IPS DF 4.7 (cell line): ENCODE data around the gene P3H1.

Experiments
- DNase-seq: peaks from one replicate; pipeline ENCODE4 v3.0.0-alpha.2; 2013; ENCODE audit warnings: low spot score; ENCODE audit errors: extremely low read depth

P3H1 gene

DNA sequence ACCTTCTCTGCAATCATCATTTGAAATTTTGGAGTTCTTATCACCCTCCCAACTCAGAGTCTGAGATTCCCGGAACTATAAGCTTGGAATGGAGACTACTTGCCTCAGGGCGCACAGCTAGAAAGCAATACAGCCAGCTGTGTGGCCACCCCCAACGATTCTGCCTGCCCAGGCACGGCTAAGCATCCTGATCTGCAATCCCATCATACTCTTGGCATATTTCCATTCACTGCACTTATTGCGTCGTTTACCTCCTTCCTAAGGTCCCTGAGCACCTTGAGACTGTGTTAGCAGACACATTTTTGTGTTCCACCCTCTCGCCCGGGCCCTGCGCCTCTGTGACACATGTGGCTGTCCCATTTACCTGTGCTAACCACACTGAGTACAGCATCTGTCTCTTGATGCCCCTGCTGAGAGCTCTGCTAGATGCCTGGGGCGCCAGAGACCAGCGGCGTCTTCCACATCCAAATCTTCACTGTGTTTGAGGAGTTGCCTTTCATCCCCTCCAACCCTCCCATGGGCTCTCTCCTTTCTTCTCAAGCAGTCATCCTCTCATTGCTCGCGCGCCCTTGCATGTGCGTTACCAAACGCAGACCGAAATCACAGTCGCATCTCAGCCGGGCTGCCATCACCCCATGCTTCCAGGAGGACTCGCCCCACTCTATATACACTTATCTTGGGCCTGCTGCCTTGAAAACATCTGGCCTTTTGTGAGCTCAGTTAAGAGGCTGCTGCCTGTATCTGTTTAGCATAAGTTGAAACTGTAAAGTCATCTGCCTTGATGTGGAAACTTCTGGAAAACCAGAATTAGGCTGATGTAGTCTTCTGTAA, 23.3 kb downstream of the P3H1 start:
- DNase-seq, result no peak

DNA sequence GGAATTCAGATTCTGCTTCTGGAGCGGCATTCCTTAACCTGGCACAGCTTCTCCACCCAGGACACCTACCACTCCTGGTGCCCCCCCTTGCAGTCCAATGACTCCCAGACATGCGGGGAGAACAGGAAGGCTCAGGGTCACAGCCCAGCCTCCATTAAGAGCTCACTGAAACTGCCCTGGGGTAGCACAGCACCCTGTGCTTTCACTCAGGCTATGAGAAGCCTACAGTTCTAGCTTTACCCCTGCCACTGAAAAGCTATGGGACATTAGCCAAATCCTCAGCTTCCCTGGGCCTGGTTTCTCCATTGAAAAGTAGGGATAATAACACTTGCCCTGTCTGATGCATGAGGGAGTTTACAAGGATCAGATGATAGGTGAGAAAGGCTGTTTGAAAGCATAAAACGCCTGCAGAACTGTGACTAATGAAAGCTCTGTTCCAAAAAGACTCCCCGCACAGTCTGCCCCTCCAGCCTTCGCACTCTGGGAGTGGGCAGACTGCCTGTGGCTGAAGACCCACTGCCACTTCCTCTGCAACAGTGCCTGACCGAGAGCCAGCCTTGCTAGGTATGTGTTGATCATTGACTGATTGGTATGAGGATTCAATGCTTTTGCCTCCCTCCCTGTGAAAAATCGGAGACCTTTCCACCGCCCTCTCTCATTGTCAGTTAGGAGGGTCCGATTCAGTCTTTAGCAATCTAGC, 24.1 kb downstream of the P3H1 start:
- no peak for DNase-seq

DNA sequence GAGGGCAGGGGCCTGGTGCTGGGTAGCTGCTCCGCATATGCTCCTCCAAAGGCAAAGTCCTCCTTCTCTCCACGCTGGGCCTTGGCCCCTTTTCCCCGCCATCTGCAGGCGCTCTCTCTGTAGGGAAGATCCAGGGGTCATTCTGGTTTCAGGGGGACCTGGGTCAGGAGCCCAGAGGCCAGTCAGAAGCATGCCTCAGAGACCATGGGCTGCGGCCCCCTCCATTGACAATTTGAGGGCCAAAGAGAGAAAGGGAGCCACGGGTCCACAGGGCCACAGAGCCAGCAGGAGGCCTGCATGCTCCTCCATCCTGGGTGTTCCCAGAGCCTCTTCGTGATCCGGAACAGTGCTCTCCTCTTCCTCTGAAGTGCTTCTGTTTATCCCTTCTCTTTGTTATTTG, 24.7 kb downstream of the P3H1 start:
- no peak for DNase-seq

DNA sequence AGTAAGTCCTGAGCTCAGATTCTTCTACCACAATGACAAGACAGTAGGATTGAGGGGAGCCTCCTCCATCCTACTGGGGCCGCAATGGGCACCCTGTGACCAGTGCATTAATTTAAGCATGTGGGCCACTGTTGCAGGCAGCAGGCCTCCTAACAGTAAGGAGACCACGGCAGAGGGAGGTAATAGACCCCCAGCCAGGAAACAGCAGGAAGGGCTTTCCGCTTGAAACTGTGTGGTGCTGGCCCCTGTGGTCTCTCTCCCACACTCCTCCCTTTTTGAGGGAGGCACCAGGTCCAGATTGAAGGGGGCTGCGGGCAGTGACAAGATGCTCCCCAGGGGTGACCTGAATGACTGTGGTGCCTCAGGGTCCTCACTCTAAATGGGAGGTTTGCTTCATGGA, 25.1 kb downstream of the P3H1 start:
- DNase-seq, result no peak

DNA sequence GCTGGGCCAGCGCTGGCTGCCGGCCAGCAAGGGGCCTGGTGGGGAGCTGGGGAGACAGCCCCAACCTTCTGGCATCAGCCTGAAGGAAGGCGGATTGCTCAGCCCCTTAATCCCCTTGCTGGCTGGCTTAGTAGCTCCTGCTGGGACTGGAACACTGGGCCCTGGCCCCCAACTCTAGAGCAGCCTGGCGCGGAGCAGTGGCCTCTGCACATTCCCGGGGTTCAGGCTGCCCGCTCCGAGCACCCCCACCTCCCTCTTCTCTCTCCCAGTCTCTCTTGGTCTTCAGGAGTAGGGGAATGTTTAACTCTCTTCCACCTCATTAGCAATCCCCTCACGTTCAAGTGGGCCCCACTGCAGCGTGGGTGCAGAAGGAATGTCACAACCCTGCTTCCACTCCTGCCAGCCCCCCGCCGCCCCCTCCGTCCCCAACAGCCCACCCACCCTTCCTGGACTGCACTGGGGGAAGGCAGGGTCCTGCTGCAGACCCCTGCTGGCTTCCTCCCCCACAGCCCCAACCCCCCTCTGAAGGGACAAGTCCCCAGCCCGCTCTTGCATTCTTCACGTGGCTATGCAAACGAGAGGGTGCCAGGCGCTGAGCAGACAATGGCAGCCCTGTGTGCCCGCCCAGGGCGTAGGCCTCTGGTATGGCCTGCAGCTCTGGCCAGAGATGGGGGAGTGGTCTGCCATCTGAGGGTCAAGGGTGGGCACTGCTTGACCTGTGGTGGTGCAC, 25.8 kb downstream of the P3H1 start:
- no peak for DNase-seq

DNA sequence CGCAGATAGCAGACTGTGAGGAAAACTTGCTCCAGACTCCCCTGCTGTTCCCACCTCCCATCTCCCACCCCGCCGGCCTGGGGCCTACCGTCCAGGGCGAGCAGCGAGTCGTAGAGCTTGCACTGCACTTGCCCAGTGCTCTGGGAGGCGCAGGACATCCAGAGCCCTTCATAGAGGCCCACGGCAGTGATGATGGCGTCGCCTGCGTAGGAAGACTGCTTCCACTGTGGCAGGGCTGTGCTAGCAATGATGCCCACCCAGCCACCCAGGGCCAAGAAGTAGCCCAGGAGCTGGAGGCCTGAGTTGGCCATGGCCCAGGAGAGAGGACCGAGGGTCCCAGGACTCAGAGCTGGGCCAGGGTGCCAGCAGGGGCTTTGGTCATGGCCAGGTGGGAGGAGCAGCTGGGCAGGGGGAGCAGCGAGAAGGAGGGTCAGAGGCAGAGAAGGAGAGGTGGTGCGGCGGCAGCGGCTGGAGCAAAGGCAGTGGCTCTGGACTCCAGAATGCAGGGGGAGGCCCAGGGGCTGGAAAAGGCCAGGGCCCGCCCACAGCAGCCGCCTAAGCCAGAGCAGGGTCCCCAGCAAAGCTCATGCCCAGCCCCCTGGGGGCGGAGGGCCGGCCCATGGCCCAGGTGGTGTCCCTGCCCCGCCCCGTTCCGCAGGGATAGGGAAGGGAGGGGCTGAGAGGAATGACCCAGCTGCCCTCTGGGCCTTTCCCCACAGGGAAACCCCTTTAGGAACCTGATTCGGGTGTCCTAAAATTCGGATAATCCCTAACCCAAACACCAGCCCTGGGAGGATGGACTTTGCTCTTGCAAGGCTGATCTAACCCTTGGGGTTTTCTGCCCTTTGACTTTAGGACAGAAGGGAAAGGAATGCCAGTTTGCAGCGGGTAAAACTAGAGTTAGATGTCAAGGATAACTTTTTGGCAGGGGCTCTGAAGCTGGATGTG, 26.8 kb downstream of the P3H1 start, which contains the start of gene CLDN19:
Gene CLDN19 (minus strand): TSS at position 484 of the 948 bp plus-strand sequence. CDS start 173 bp downstream, at position 311.
- DNase-seq, result peak; percentile 66

DNA sequence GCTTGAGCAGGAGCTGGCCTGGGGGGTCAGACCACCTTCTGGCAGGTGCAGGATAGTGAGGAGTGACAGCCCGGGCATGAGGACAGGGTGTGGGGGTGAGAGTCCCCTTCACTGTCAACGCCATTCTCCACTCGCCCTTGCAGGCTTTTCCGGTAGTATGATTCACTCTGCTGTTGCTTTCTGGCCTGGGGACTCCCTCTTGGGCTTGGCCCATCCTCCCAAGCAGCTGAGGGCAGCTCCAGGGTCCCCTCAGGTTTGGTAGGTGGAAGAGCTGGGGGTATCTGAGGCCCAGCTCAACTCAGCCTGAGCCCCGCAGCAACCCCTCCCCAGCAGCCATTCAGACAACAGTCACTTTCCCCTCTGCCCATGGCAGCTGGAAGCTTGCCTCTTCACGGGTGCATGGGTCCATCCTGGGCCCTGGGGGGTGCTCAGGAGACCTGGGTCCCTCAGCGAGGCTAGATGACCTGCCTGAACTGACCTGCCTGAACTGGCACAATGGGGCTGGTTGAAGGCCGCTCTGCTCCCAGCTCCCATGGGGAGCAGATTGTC, 28.1 kb downstream of the P3H1 start:
- DNase-seq, result no peak

DNA sequence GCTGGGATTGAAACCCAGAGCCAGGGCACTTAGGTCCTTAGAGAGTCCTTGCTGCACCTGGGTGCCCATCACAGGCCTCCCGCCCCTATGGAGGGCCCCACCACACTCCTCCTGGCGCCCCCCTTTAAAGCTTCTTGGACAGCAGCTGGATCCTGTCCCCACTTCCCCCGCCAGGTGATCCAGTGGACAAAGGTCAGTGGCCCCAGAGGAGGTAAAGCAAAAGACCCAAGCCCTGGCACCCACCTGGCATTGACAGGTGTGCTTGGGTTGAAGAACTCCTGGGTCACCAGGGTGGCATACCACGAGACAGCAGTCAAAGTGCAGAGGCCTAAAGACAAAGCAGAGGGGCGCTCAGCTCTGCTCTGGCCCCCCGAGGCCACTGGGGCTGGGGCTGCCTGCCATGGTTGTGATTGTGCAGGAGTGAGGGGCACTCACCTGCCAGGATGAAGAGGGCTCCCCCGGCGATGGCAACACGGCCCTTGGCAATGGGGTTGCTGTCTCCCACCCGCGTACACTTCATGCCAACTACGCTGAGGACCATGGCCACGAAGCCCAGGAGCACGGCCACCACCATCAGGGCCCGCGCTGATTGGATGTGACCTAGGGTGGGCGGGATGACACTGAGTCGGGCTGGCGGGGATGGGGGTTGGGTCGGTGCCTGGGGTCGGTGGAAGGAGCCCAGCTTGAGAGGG, 28.7 kb downstream of the P3H1 start:
- DNase-seq, result no peak

DNA sequence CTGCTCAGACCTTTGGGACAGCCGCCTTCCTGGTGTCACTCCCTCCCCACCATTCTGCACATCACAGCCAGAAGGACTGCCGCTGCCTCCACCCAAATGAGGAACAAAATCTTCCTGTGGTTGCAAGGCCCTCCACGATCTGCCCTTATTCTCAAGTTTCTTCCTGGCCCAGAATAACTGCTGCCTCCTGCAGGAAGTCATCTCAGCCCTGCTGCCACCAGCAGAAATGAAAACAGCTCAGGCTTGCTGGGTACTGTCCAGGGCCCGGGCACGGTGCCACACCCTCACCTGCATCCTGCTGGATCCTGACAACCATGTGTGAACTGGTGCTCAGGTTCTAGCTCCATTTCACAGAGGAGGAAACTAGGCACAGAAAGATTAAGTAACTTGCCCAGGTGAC, 29.6 kb downstream of the P3H1 start:
- no peak for DNase-seq

DNA sequence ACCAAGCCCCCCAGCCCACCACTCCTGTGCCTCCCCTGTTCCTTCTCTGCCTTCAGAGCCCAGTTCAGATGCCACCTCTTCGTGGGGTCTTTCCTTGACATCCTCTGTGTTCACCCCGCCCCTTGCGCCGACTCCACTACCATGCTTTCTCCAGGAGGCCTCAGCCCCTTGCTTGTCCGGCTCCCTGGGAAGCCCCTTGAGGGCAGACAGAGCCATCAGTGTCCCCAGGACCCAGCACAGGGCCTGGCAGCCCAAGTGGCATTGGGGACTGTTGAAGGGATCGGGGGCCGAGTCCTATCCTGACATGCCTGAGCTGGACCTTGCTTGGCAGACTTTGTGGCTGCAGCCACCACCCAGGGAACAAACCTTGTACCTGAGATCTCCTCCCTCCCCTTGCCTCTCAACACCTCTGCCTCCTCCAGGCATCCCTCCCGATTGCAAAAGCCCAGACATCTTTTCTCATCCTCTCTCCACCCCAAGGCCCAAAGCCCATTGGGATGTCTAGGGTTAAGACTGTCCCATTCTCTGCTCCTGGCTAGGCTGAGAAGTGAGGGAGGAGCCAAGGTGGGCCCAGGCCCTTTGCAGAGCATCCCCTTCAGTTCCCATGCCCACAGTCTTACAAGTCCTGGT, 30.1 kb downstream of the P3H1 start:
- DNase-seq, result no peak

DNA sequence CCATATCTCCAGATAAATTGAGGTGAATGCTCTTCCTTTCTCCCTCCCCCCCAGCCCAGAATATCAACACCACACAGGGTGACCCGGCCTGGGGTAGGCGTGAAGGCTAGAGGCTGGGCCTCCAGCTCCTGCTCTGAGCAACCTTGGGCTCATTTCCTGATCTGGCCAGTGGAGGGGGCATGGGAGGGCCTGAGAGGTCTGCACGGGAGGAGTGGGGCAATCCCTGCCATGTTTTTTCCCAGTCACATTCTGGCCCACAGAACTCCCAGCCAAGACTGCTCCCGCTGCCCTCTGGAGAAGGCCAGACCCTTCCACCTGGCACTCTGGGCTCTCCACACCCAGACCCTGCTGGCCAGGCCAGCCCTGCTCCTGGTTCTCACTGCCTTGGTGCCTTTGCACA, 30.7 kb downstream of the P3H1 start:
- no peak for DNase-seq

DNA sequence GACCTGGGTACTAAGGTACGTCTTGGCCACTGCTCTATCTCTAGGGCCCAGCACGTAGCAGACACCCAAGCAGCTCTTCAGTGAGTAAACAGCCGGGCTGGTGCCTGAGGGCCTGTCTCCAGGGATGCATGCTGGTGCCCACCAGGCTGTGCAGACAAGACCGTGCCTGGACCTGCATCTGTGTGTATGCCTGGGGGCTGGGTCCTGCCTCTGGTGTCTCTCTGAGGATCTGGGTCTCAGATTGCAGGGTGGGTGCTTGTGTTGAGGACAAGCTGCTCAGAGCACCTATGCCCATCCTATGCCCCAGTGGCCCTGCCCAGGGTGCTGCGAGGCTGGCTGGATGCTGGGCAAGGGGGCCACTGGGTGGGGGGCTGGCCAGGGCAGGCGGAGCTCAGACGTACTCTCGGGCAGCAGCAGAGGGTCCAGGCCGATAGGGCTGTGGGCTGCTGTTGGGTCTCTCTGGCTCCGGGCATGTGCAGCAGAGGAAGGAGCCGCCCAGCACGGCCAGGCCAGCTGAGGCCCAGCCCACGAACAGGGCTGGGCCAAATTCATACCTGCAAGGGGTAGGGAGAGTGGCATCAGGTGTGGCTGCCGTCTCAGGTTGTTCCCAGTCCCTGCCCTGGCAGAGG, 31.2 kb downstream of the P3H1 start:
- DNase-seq, result no peak

DNA sequence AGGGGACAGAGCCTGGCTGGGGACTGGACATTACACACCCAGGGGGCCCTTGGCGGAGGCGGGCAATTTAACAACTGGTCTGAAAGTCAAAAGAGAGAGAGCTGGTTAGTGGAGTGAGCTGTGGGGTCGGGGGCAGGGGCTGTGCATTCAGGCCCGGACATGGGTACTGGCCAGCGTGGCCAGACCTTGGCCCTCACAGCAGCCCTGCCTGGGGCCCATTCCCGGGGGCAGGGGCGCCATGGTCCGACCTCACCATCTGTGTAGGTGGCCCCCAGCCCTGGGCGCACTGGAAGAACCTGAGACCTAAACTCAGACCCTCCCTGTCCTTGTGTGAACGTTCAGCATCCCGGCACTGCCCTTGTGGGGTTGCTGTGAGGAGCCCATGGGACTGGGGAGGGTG, 31.8 kb downstream of the P3H1 start:
- no peak for DNase-seq

DNA sequence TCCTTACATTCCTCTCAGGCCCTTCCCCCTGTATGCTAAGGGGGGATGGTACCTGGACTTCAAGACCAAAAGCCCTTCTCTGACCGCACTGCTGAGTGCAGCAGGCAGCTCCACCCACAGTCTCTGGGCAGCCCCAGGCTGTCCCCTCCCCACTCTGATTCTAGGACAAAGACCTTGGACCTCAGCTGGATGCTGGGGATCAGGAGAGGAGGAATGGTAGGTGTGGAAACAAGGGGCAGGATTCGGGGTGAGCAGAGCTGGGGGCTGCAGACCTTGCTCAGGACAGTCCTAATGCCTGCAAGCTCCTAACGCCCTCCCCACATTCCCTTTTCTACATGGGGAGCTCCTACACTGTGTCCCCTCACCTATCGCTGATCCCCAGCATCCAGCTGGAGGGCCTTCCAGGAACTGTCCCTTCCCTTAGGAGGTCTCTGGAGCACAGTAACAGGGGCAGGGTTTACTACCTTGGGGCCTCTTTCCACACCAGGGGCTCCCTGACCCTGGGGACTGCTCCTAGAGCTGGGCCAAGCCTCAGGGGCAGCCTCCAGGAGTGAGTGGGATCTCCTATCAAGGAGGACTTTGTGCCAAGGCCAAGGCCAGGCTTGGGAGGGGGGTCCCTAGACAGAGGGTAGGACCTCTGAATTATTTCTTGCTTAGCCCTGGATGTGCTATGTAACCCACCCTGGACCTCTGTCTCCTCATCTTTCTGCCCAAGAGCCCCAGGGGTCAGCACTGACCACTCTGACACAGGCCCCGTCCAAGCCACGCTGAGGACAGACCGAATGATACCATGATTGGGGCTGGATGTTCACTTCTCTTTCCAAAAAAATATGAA, 32.4 kb downstream of the P3H1 start:
- no peak for DNase-seq

DNA sequence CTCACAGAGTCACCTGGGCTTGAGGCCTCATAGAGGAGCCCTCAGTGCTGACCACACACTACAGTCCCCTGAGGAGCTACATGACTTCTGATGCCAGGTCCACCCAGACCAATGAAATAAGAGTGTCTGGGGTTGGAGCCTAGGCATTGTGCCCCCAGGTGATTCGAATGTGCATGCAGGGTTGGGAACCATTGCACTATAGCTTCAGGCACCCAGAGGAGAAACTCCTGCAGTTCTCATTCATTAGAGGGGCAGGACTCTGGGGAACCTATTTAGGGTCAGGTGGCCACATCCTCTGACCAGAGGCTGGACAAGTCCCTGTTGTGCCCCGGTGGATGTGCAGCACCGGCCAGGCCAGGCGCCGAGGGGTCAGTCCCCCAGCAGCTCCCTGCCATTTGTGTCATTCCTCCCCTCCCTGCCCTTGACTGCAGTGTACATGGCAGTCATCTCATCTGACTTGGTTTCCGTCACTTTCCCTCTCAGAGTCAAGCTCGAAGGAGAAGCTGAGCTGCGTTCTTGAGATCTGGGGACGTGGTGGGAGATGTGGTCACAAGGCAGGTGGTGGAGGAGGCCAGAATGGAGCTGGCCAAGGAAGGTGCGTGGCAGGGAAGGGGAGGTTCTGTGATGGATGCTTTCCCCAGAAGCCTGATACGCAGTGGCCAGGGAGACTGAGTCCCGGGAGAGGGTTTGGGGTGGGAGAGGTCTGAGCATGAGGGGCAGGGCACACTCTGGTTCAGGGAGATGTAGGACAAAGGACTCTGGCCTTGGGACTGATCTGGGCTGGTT, 33.2 kb downstream of the P3H1 start:
- no peak for DNase-seq

DNA sequence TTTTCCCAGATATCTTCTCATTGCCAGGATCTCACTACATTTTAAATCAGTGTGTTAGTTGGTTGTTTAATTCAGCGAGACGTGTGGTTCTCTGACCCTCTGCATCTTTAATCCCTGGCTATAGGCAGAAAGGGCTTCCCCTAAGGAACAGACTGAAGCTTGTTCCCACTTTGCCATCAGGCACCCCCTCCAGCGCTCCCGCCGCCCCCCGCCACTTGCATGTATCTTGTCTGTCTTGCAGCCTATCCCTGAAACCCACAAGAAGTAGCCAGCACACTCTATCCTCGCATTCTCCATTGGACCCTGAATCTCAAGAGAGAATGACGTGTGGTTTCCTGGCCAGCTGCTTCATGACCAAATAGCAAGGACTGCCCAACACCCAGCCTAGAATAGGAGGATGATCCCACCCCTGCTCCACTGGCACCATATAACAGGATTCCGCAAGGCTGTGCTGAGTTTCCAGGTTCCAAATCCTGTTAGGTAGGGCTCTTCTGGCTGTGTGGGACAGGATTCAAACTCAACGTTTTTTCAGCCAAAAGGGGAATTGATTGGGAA, 34.6 kb downstream of the P3H1 start:
- DNase-seq, result no peak

DNA sequence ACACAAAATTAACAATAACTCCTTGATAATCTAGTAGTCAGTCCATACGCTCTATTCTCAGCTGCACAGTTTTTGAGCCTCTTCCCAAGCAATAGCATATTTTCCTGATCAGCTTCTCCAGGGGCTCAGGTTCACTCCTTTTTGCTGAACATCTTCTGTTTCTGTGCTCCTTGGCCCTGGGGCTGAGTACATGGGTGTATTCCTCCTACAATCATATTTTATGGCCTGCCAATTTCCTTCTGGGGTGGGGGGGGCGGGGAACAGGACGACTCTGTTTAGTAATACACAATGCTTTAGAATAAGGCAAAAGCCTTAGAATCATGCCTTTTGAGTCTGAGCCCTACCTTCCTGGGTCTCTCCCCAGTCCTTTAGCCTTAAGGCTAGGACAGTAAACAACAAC, 35.2 kb downstream of the P3H1 start:
- no peak for DNase-seq
